Activated CD8-positive, alpha-beta memory T cell treated with anti-CD3 and anti-CD28 coated beads, Interleukin-2, amount 50 U/mL, for 1 hour (primary cell): ENCODE measurements around the gene CCDC112.
"Not testable (repeated sequence)": the region's sequence is repeated elsewhere in the genome, so short reads cannot be mapped to it uniquely, and the experiment has no call there.

Experiments used
- DNase-seq: peaks from one replicate; pipeline ENCODE4 v3.0.0-alpha.2; 2020; ENCODE audit errors: extremely low read depth

The CCDC112 gene

DNA sequence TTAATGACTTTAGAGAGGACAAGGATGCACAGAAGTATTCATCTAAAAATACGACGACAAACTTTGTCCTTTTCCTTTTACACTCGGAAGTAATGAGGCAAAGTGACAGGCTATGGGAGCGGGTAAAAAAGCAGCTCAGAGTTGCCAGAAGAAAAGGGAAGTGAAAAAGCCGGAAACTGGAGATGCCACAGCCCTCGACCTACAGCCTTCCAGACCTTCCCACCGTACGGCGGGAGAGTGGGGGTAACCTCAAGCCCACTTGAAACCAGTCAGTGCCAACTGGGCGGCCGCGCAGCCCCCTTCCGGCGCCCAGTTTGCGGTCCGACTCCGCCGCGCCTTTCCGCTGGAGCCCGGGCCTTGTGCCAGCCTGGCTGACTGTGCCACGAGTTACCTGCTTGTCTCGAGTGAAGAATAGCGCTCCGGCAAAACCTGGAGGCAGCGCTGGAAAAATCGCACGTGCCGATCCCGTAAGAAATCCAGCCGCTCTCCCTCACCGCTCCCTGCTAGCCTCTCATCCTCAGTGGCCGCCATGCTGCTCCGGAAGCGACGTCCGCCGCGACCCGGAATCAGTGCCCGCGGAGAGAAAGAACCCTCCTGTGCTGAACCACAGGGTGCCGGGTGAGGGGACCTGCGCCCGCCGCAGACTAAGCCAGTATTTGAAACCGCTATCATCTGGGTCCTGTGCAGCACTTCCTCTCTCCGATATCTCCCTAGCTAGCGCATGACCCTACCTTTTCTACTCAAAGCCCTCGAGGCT, 34.0 kb downstream of the CCDC112 start, which contains the start of gene PGGT1B:
PGGT1B (minus strand) TSS at position 557 of the 757 bp plus-strand sequence; CDS start at position 531, 26 bp downstream.
- peak; percentile 20 for DNase-seq

GRCh38 chr5:115262011-115262320, 34.5 kb downstream of the CCDC112 start:
- no peak for DNase-seq

- no peak for DNase-seq
These were observed 36.2 kb downstream of the CCDC112 start for GRCh38 chr5:115260248-115260647.

DNA sequence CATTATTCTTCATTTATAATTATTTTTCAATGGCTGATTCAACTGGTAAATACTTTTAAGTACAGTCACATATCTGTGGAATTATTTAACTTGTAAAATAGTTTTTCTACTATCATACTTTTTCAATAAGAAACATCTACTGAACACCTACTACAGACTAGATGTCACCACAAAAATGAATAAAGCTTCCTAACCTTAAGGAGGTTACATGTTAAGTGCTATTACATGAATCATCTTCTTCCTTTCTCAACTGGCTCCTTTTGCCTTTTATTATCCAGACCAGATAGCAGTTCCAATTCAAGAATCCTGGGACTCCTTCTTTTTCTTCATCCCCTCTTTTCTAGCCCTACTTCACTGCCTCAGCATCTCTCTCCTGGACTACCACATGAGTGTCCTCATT, 38.5 kb downstream of the CCDC112 start:
- DNase-seq, result no peak

DNA sequence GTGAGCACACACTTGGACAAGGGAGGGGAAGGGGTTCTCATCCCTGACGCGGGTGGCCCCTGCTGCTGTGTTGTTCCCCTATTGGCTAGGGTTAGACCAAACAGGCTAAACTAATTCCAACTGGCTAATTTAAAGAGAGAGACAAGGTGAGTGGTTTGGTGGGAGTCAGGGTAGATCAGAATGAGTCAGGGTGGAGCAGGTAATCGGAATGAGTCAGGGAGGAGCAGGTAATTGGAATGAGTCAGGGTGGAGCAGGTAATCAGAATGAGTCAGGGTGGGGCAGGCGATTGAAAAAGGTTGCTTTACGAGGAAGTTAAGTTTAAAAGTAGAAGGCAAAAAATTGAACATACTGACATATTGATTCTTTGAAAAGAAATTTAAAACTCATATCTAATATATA, 47.1 kb downstream of the CCDC112 start:
- DNase-seq, result not testable (repeated sequence)

- DNase-seq, result no peak
These were observed 50.0 kb downstream of the CCDC112 start for GRCh38 chr5:115246361-115246991.

DNA sequence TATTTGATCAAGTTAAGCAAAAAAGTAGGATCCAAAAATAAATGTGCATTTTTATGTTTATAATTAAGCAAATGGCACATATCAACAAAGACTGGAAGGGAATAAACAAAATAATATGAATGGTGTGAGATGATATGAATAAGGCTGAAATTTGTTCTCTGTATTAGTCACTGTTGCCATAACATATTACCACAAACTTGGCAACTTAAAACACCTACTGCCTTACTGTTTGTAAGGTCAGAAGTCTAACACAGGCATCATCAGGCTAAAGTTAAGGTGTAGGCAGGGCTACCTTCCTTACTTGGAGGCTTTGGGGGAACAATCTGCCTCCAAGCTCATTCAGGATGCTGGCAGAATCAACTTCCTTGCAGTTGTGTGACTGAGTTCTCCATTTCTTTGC, 53.0 kb downstream of the CCDC112 start:
- DNase-seq, result no peak

DNA sequence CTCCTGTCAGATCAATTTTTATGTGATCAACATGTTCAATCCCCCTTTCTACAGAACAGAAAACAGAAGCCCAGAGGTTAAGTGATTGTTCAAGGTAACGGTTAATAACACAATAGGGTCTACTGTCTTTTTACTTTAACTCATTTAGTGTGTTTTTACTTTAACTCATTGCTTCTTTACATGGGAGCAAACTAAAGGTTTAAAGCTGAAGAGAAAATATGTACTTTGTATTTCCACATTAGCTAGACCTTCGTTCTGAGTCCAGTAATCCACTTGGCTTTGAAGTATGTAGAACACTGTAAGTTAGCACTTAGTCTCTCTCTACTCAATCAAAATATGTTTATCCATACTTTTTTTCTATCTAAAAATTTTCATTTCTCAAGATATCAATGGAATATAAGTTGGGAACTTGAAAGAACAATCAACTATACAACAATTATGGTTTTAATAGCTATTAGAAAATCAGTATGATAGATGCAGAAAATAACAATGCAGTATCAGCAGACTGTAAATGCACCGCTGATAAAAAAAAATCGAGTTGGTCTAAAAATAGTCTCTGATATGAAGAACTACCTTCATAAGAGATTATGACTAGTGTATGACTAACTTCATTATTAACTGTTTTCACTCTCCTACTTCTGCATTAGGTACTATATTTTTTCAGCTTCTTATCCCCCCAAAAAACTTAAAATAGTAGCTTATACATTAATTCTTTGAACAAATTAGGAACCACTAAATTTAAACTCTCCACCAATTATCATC, 54.4 kb downstream of the CCDC112 start:
- DNase-seq, result no peak

DNA sequence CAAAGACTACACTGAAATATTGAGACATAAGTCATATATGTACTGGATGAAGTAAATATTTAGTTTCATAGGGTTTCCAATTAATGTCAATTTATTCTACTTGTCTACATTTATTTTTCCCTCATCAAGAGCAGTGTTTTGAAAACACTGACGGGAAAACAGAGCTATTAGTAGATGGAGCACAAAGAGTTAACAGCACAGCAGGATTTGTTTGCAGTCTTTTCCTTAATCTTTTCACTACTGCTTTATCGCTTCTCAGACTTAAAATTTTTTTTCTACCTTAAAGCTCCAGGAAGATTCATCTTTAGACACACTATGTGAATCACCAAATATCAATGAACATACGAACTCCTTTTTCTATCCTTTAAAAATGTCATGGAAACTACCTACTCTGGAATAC, 59.4 kb downstream of the CCDC112 start:
- DNase-seq, result no peak

DNA sequence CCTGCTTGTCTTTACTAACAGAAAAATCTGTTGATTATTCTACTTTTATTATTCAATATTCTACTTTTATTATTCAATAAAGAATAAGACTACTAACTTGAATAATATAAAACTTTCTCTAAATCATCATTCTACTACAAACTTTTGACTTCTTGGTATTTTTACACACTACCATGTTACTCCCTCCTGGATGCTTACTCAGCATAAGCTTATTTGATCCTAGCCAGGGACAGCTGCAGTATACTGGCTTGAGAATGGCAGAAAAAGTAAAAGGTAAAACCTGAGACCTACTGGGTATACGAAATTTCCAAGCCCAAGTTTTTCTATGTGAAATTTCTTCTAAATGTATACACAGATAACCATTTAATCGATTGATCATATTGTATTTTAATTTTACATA, 59.9 kb downstream of the CCDC112 start:
- DNase-seq, result no peak

GRCh38 chr5:115231598-115231997, 64.9 kb downstream of the CCDC112 start:
- no peak for DNase-seq

DNA sequence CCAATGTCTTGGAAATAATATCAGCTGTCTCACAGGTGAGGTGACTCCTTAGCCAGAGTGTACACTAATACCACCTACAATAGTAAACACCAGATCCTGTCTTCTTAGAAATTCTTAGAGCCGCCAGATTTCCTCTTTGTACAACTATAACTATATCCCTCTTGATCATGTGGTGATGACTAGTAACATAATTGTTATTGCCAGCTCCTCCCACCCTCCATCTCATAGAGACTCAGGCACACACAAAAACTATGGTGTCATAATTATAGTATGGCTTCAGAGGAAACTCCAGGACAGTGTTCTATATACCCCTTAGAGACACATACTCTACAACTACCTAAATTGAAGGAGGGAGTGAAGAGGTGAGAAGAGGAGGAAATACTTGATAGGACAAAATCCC, 66.8 kb downstream of the CCDC112 start:
- no peak for DNase-seq

- DNase-seq, result no peak
These were observed 69.2 kb downstream of the CCDC112 start for GRCh38 chr5:115227281-115227680.
